Measurements from ENCODE around the gene RASD1.

DNA sequence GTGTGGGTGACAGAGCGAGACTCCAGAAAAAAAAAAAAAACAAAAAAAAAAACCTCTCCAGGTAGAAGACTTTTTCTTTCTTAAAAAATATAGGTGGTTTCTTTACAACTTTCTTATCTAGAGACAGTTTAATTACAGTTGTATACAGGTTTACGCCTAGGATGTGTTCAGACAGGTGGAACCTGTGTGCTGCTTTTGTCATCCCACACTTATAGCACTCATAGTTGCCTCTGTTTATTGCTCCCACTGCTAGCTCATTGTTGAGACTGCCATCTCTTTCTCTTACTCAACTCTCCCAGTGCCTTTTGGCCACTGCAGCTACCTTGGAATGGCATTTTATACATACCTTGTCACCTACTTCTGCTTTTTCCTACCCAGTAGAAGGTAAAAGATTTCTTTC, 38.5 kb downstream of the RASD1 start:
- TF ChIP-seq, protein P1, sequence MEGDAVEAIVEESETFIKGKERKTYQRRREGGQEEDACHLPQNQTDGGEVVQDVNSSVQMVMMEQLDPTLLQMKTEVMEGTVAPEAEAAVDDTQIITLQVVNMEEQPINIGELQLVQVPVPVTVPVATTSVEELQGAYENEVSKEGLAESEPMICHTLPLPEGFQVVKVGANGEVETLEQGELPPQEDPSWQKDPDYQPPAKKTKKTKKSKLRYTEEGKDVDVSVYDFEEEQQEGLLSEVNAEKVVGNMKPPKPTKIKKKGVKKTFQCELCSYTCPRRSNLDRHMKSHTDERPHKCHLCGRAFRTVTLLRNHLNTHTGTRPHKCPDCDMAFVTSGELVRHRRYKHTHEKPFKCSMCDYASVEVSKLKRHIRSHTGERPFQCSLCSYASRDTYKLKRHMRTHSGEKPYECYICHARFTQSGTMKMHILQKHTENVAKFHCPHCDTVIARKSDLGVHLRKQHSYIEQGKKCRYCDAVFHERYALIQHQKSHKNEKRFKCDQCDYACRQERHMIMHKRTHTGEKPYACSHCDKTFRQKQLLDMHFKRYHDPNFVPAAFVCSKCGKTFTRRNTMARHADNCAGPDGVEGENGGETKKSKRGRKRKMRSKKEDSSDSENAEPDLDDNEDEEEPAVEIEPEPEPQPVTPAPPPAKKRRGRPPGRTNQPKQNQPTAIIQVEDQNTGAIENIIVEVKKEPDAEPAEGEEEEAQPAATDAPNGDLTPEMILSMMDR (conservative IDR thresholded peaks at IDR 0.05 in 1 of 2, IDR thresholded peaks at IDR 0.05 in 1 of 2; ENCODE audit: extremely low read depth in 1 of 2, insufficient read depth in 1 of 2, low read depth in 1 of 2, low read length in 2 of 2), result no peak
- no peak for TF ChIP-seq EZH2 (IDR thresholded peaks at IDR 0.05; ENCODE audit: borderline replicate concordance, low read length)

Data from mammary epithelial cell (primary cell).